ENCODE data around the gene TMEM192. TPM values are rescaled to one million over a fixed set of nuclear protein-coding genes. Genes with fewer than 3 reads are reported as not detected.

Gene TMEM192
- total and polyA plus RNA-seq, 2 donors (not counting 1 experiment from before 2014, with no cell fraction given), result 7.7 to 13.3 TPM

- Histone ChIP-seq H3K27ac (ENCODE audit: low read length in 2 of 2) (no peak overlapping the region), H3K4me1 (ENCODE audit: control insufficient read depth in 2 of 2, insufficient read depth in 2 of 2, low read length in 2 of 2) (no peaks in the 10 kb centered on the region), H3K27me3 (replicated peaks in 1 of 4; ENCODE audit: control extremely low read depth in 1 of 4, control insufficient read depth in 3 of 4, insufficient read depth in 4 of 4, low read length in 3 of 4) (no peaks in the 10 kb centered on the region), H4K20me1 (ENCODE audit: control insufficient read depth, insufficient read depth, low read length, poor library complexity, severe bottlenecking) (no peaks in the 10 kb centered on the region), H2AFZ (ENCODE audit: insufficient read depth, low read depth, low read length, poor library complexity, severe bottlenecking) (no peak overlapping the region), H3K36me3 (replicated peaks in 1 of 2; ENCODE audit: control extremely low read depth in 1 of 2, control insufficient read depth in 1 of 2, extremely low read depth in 1 of 2, insufficient read depth in 2 of 2, low read length in 1 of 2) (no peaks in the 10 kb centered on the region), H3K79me2 (ENCODE audit: control insufficient read depth, insufficient read depth, low read length) (no peaks in the 10 kb centered on the region), H3K9me3 (ENCODE audit: control extremely low read depth in 1 of 3, control insufficient read depth in 2 of 3, insufficient read depth in 1 of 3, low read length in 2 of 3) (peaks cover 0 to 1% (median 0%) of the 10 kb centered on the region in 3 donors), H3K4me3 (ENCODE audit: control extremely low read depth in 1 of 5, extremely low read depth in 1 of 5, insufficient read depth in 1 of 5, low read depth in 2 of 5, low read length in 4 of 5) (no peak overlapping the region), H3K9ac (ENCODE audit: low read length) (no peak overlapping the region), H3K4me2 (replicated peaks; ENCODE audit: low read depth, low read length, poor library complexity, severe bottlenecking) (no peak overlapping the region)
- TF ChIP-seq CTCF (IDR thresholded peaks at IDR 0.05) (no peak), EZH2 (IDR thresholded peaks at IDR 0.05; ENCODE audit: borderline replicate concordance, insufficient read depth, low read depth, low read length, poor library complexity, severe bottlenecking) (no peak)
- intact Hi-C loops (cut with micrococcal nuclease), result no loop called here
- no peaks in the 10 kb centered on the region for H3K4me1 Mint-ChIP-seq
- no peak for ATAC-seq (ENCODE audit: low read depth)
- peaks cover 32% of the 10 kb centered on the region for H3K27me3 Mint-ChIP-seq
- no peak overlapping the region for H3K4me3 Mint-ChIP-seq
- ChIA-PET POLR2A (no interaction called here), CTCF (interaction anchor here (1.4 kb wide), 1 partner anchor 21 kb away, joined by 4 read pairs; no protein-coding TSS in a partner anchor)
- peaks cover 2% of the 10 kb centered on the region for H3K9me3 Mint-ChIP-seq (ENCODE audit: insufficient read depth)
- H3K27ac Mint-ChIP-seq, result no peak overlapping the region
- DNase-seq, result no peak
- 91% methylated on average over 1 of the region's 4 CpGs for WGBS (ENCODE audit: insufficient coverage)
These were observed 39.9 kb upstream of the TMEM192 start for GRCh38 chr4:165152527-165152926.

DNA sequence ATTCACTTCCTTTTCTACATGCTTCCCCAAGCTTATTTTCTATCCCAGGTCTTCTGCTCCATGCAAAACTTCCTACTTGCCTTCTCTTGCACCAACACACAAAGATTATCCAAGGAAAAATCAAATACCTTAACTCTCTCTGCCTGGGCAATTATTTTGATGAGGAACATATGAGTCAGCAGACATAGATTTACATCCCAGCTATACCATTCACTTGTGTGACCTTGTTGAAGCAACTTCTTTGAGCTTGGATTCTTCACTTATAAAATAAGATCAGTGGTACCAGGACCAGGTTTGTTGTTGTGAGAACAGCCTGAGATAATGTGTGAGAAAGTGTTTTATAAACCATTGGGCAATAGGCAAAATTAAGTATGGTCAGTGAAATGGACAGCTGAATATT is 39.1 kb upstream of the TMEM192 start:
- Mint-ChIP-seq H3K27me3 (peaks cover 28% of the 10 kb centered on the region), H3K9me3 (ENCODE audit: insufficient read depth) (peaks cover 2% of the 10 kb centered on the region), H3K4me3 (no peak overlapping the region), H3K4me1 (no peaks in the 10 kb centered on the region), H3K27ac (no peak overlapping the region)
- TF ChIP-seq CTCF (IDR thresholded peaks at IDR 0.05) (no peak), EZH2 (IDR thresholded peaks at IDR 0.05; ENCODE audit: borderline replicate concordance, insufficient read depth, low read depth, low read length, poor library complexity, severe bottlenecking) (no peak)
- CTCF ChIA-PET, result interaction anchor here (0.6 to 1.4 kb wide), 2 partner anchors 13 to 21 kb away, joined by 3 to 4 read pairs; no protein-coding TSS in a partner anchor
- Histone ChIP-seq H3K4me1 (ENCODE audit: control insufficient read depth in 2 of 2, insufficient read depth in 2 of 2, low read length in 2 of 2) (no peaks in the 10 kb centered on the region), H3K27ac (ENCODE audit: low read length in 2 of 2) (no peak overlapping the region), H3K36me3 (replicated peaks in 1 of 2; ENCODE audit: control extremely low read depth in 1 of 2, control insufficient read depth in 1 of 2, extremely low read depth in 1 of 2, insufficient read depth in 2 of 2, low read length in 1 of 2) (no peaks in the 10 kb centered on the region), H3K9me3 (ENCODE audit: control extremely low read depth in 1 of 3, control insufficient read depth in 2 of 3, insufficient read depth in 1 of 3, low read length in 2 of 3) (no peaks in the 10 kb centered on the region), H2AFZ (ENCODE audit: insufficient read depth, low read depth, low read length, poor library complexity, severe bottlenecking) (no peak overlapping the region), H3K4me2 (replicated peaks; ENCODE audit: low read depth, low read length, poor library complexity, severe bottlenecking) (no peak overlapping the region), H3K79me2 (ENCODE audit: control insufficient read depth, insufficient read depth, low read length) (no peaks in the 10 kb centered on the region), H3K9ac (ENCODE audit: low read length) (no peak overlapping the region), H3K27me3 (replicated peaks in 1 of 4; ENCODE audit: control extremely low read depth in 1 of 4, control insufficient read depth in 3 of 4, insufficient read depth in 4 of 4, low read length in 3 of 4) (no peaks in the 10 kb centered on the region), H4K20me1 (ENCODE audit: control insufficient read depth, insufficient read depth, low read length, poor library complexity, severe bottlenecking) (no peaks in the 10 kb centered on the region), H3K4me3 (ENCODE audit: control extremely low read depth in 1 of 5, extremely low read depth in 1 of 5, insufficient read depth in 1 of 5, low read depth in 2 of 5, low read length in 4 of 5) (no peak overlapping the region)
- intact Hi-C loops (cut with micrococcal nuclease), result no loop called here
- DNase-seq, result no peak
- POLR2A ChIA-PET, result no interaction called here
- no peak for ATAC-seq (ENCODE audit: low read depth)
